Osteoblast (primary cell): ENCODE measurements around the gene XYLT1. TPM values are rescaled to one million over a fixed set of nuclear protein-coding genes. Genes with fewer than 3 reads are reported as not detected.

Source experiments
- DNase-seq: peaks from one replicate; pipeline ENCODE4 v3.0.0; 2011; ENCODE audit warnings: low spot score, mixed read lengths; ENCODE audit not compliant: insufficient read length; ENCODE audit errors: missing footprints
- H2AFZ ChIP-seq: 2 replicates; pipeline ENCODE4 v1.6.0; 2011; ENCODE audit warnings: mild to moderate bottlenecking, low read length
- H3K27ac ChIP-seq: 2 replicates; pipeline ENCODE4 v1.5.1; 2011; ENCODE audit warnings: mild to moderate bottlenecking, low read depth, low read length, moderate library complexity
- H3K27me3 ChIP-seq: 2 replicates; pipeline ENCODE4 v1.6.0; 2012; ENCODE audit warnings: mild to moderate bottlenecking, control low read depth, inconsistent platforms, low read length, moderate library complexity; ENCODE audit not compliant: insufficient read depth
- H3K36me3 ChIP-seq: 2 replicates; pipeline ENCODE4 v1.5.1; 2011; ENCODE audit warnings: mild to moderate bottlenecking, low read length, control low read depth, moderate library complexity; ENCODE audit not compliant: insufficient read depth
- H3K4me1 ChIP-seq: 2 replicates; pipeline ENCODE4 v1.5.1; 2011; ENCODE audit warnings: mild to moderate bottlenecking, low read length, control low read depth, moderate library complexity; ENCODE audit not compliant: insufficient read depth
- H3K4me2 ChIP-seq: 2 replicates; pipeline ENCODE4 v1.6.0; 2011; ENCODE audit warnings: mild to moderate bottlenecking, low read length; ENCODE audit not compliant: insufficient read depth
- H3K4me3 ChIP-seq: fragments of 200-600 bp; sonication (generic); 3 replicates; pipeline ENCODE4 v1.5.1; 2012; ENCODE audit warnings: mild to moderate bottlenecking, low read length, inconsistent platforms; ENCODE audit not compliant: insufficient read depth
- H3K79me2 ChIP-seq: 2 replicates; pipeline ENCODE4 v1.6.0; 2012; ENCODE audit warnings: mild to moderate bottlenecking, low read length, control low read depth, inconsistent platforms; ENCODE audit not compliant: insufficient read depth
- H3K9me3 ChIP-seq: 2 replicates; pipeline ENCODE4 v1.5.1; 2011; ENCODE audit warnings: low read depth, low read length, control low read depth
- H4K20me1 ChIP-seq: 2 replicates; pipeline ENCODE4 v1.6.0; 2012; ENCODE audit warnings: mild to moderate bottlenecking, low read length, control low read depth; ENCODE audit not compliant: insufficient read depth
- total RNA-seq: library from RNA; depleted of rRNA; stranded (reverse); fragments of >200 nt; gene quantifications from 2 replicates; pipeline ENCODE4 v1.2.3, GENCODE V29; 2012
- TF ChIP-seq, protein P1 (sequence below): IDR thresholded peaks from 2 replicates; pipeline ENCODE4 v1.5.1; 2011; ENCODE audit warnings: mild to moderate bottlenecking, low read depth, low read length, moderate library complexity; ENCODE audit errors: extremely low read depth

Gene XYLT1
- total RNA-seq, 1 donor, result 43.4 TPM

DNA sequence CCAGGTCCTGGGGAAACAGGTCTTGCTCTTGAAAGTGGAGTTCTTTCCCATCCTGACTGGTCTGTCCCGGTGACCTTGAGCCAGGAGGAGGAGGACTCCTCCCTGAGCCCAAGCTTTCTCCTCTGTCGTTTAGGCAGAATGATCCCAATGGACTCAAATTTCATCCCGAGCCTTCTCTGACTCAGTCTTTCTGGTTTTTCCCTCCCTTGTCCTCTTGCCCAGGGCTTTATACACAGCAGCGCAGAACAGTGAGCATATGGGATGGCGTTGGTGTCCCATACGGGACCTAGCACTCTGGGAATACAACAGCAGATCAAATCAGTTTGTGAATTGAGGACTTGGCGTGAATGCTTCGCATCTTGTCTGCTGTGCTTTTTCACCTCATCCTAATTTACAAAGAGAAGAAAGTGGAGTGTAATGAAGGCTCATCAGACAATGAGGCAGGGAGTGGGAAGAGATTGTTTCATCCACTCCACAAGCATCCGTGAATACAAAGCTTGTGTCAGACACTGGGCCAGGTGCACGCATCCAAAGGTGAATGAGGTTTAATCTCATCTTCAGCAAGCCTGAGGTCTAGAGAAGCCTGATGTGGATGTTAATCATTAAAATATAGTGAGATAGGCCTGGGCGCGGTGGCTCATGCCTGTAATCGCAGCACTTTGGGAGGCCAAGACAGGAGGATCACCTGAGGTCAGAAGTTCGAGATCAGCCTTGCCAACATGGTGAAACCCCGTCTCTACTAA lies 1.1 kb upstream of the XYLT1 start:
- peaks cover 25% of the 10 kb centered on the region for H4K20me1 ChIP-seq
- peaks cover 36% of the 10 kb centered on the region for H3K4me1 ChIP-seq
- H3K9me3 ChIP-seq, result no peaks in the 10 kb centered on the region
- peak; percentile 92 for DNase-seq
- H3K4me2 ChIP-seq, result peak overlapping the region; percentile 92
- H3K4me3 ChIP-seq, result peak overlapping the region; percentile 55
- H2AFZ ChIP-seq, result peak overlapping the region; percentile 76
- TF ChIP-seq, protein P1, sequence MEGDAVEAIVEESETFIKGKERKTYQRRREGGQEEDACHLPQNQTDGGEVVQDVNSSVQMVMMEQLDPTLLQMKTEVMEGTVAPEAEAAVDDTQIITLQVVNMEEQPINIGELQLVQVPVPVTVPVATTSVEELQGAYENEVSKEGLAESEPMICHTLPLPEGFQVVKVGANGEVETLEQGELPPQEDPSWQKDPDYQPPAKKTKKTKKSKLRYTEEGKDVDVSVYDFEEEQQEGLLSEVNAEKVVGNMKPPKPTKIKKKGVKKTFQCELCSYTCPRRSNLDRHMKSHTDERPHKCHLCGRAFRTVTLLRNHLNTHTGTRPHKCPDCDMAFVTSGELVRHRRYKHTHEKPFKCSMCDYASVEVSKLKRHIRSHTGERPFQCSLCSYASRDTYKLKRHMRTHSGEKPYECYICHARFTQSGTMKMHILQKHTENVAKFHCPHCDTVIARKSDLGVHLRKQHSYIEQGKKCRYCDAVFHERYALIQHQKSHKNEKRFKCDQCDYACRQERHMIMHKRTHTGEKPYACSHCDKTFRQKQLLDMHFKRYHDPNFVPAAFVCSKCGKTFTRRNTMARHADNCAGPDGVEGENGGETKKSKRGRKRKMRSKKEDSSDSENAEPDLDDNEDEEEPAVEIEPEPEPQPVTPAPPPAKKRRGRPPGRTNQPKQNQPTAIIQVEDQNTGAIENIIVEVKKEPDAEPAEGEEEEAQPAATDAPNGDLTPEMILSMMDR, result no peak
- peaks cover 26% of the 10 kb centered on the region for H3K79me2 ChIP-seq
- no peaks in the 10 kb centered on the region for H3K27me3 ChIP-seq
- H3K27ac ChIP-seq, result peak overlapping the region; percentile 94
- no peaks in the 10 kb centered on the region for H3K36me3 ChIP-seq

DNA sequence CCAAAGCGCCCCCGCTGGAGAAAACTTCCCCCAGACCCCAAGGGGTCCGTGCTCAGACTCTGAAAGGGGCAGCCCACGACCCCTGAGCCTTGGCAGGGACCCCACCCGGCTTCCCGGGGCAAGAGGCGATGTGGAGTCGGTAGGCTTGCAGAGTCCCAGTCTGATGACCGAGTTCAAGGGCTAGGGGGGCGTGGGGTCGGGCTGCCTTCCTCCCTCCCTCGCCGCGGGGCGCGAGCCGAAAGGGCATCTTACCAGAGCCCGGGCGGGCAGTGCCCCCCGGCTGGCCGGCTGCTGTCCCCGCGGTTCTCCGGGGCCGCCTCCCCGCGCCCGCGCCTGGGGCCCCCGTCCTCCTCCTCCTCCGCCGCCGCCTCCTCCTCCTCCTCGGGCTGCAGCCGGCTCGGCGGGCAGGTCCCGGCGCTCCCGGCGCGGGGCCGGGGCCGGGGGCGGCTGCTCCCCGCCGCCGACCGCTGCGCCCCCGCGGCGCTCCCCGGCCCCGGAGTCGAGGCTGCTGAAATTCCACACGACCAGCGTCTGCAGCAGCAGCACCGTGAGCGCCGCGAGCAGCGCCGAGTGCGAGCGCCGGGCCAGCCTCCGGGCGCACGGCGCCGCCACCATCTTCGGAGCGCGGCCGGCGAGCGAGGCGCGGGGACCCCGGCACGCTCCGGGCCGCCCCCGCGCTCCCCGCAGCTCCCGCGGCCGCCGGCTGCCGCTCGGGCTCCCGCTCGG lies 415 bp downstream of the XYLT1 start:
- TF ChIP-seq, protein P1, result no peak
- Histone ChIP-seq H2AFZ (peak overlapping the region; percentile 38), H3K4me3 (peak overlapping the region; percentile 69), H3K27ac (peak overlapping the region; percentile 45), H3K9me3 (no peaks in the 10 kb centered on the region), H3K4me2 (peak overlapping the region; percentile 85), H3K4me1 (peaks cover 36% of the 10 kb centered on the region), H3K27me3 (no peaks in the 10 kb centered on the region), H3K79me2 (peaks cover 40% of the 10 kb centered on the region), H3K36me3 (no peaks in the 10 kb centered on the region), H4K20me1 (peaks cover 29% of the 10 kb centered on the region)
- peak; percentile 89 for DNase-seq

- TF ChIP-seq, protein P1, result no peak
- H3K4me2 ChIP-seq, result peak overlapping the region; percentile 85
- peak overlapping the region; percentile 69 for H3K4me3 ChIP-seq
- H4K20me1 ChIP-seq, result peaks cover 29% of the 10 kb centered on the region
- DNase-seq, result no peak
- peaks cover 44% of the 10 kb centered on the region for H3K79me2 ChIP-seq
- H2AFZ ChIP-seq, result peak overlapping the region; percentile 38
- no peaks in the 10 kb centered on the region for H3K9me3 ChIP-seq
- peaks cover 36% of the 10 kb centered on the region for H3K4me1 ChIP-seq
- no peaks in the 10 kb centered on the region for H3K36me3 ChIP-seq
- H3K27me3 ChIP-seq, result no peaks in the 10 kb centered on the region
- H3K27ac ChIP-seq, result peak overlapping the region; percentile 45
Observed at GRCh38 chr16:17469741-17470181, 999 bp downstream of the XYLT1 start.
